HFF-Myc (cell line): Measurements from ENCODE around the gene AVPR2.

Experiments used
- DNase-seq: peaks from one replicate; pipeline ENCODE4 v3.0.0-alpha.2; 2011; ENCODE audit warnings: low read depth; ENCODE audit errors: extremely low read depth
- H3K4me3 ChIP-seq: replicated peaks from 2 replicates; pipeline ENCODE4 v1.5.1; 2011; ENCODE audit warnings: low read depth, mild to moderate bottlenecking, control low read depth, low read length
- TF ChIP-seq, protein P1 (sequence below): IDR thresholded peaks from 2 replicates; pipeline ENCODE4 v1.5.1; 2012; ENCODE audit warnings: mild to moderate bottlenecking, low read depth, low read length, control low read depth; ENCODE audit errors: missing control alignments

Gene AVPR2

GRCh38 chrX:153871451-153871850 is 33.0 kb upstream of the AVPR2 start:
- DNase-seq, result no peak
- no peak overlapping the region for H3K4me3 ChIP-seq
- TF ChIP-seq, protein P1, sequence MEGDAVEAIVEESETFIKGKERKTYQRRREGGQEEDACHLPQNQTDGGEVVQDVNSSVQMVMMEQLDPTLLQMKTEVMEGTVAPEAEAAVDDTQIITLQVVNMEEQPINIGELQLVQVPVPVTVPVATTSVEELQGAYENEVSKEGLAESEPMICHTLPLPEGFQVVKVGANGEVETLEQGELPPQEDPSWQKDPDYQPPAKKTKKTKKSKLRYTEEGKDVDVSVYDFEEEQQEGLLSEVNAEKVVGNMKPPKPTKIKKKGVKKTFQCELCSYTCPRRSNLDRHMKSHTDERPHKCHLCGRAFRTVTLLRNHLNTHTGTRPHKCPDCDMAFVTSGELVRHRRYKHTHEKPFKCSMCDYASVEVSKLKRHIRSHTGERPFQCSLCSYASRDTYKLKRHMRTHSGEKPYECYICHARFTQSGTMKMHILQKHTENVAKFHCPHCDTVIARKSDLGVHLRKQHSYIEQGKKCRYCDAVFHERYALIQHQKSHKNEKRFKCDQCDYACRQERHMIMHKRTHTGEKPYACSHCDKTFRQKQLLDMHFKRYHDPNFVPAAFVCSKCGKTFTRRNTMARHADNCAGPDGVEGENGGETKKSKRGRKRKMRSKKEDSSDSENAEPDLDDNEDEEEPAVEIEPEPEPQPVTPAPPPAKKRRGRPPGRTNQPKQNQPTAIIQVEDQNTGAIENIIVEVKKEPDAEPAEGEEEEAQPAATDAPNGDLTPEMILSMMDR, result no peak

DNA sequence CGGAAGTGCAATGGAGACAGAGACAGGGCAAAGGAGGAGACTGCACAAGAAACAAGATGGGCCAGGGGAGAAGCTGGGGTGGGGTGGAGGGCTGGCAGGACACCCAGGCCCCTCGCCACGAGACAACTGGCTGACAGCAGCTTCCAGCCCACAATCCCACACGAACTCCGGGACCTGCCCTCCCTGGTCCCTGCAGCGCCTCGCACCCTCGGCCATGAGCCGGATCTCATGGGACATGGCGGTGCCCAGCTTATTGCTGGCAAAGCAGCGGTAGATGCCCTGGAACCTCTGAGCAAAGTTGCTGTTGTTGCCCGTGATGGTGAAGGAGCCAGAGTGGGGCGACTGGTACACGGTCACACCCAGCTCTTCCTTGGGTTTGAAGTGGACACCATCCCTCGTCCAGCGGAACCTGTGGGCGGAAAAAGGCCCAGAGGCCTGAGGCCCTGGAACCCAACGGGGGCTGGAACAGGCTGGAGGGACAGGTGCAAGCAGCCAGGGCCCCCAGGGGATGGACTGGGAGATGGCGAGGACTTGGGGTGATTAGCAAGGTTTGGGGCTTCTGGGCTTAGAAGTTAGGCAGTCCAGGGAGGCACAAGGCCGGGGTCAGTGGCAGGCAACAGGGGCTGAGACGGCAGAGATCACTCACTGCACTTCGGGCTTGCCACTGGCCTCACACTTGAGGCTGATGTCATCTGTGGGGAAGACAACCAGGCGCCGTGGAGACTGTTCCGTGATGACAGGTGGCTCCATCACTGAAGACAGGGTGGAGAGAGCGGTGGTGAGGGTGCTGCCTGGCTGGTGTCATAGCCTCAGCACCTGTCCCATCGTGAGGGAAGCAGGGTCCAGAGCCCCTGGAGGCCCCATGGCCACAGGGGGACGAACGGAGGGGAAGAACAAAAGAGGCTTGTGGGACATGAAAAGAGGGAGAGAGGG is 32.3 kb upstream of the AVPR2 start:
- TF ChIP-seq, protein P1, result no peak
- DNase-seq, result no peak
- H3K4me3 ChIP-seq, result no peak overlapping the region

DNA sequence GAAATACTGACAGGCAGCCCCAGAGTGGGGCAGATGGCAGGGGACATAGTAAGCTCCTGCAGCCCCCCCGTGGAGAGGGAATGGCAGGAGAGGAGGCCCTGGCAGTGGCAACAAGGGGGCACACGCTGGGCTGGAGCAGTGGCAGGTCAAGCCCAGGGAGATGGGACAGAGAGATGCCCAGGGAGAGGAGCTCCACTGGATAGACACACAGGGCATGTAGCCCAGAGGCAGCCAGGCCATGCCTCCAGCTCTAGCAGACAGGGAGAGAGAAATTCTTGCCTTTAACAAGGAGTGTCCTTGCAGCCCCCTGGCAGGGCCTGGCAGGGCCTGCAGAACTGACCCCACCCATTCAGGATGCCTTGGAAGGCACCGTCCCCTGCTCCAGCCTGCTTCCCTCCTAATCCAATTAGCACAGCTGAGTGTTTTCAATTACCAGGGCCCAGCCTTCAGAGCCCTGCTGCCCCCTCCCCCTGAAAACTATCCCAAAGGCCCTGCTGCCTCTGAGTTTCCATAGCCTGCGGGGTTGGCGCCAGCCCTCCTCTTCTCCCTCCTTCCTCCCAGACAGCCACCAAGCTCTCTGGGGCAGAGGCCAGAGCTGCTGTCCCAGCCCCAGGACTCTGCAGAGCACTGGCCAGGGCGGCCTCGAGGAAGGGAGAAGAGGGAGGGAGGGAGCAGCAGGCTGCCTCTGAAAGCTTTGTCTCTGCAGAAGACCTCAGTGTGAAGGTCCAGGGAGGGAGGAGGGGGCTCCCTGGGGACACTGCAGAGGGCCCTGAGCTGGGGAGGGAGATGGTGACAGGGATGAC is 31.0 kb upstream of the AVPR2 start:
- H3K4me3 ChIP-seq, result no peak overlapping the region
- no peak for DNase-seq
- TF ChIP-seq, protein P1, result no peak

- H3K4me3 ChIP-seq, result no peak overlapping the region
- TF ChIP-seq, protein P1, result no peak
- no peak for DNase-seq
Observed at GRCh38 chrX:153874085-153874365, 30.4 kb upstream of the AVPR2 start.

GRCh38 chrX:153874366-153875125 is 29.9 kb upstream of the AVPR2 start:
- DNase-seq, result no peak
- TF ChIP-seq, protein P1, result no peak
- H3K4me3 ChIP-seq, result no peak overlapping the region

DNA sequence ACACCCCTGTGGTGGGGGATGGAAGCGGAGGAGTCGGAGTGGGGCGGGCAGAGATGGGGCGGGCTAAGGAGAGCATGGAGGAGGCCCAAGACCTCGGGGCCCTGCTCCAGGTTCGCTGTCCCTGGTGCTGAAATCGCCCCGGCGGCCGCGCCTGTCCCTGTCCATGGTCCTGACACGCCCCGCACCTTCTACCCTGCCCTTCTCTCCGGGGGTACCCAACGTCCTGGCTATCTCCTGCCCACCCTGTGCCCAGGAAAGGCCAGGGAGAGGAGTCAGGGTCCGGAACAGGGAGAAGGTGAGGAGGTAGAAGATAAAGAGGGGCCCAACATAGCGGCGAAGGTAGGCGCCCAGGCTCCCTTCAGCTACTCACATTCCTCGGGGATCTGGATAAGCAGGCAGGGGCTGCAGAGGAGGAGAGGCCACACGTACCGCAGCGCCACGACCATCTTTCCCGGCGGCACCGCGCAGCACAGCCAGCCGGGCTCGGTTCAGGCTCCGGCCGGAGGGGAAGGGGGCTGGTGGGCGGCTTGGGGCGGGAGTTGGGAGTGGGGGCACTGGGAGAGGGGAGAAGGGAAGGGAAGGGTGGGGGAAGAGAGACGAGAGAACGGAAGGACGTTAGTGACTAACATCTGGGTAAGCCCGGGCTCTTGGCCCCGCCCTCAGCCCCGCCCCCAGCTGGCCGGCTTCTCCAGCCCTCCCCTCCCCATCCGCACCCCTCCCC is 28.9 kb upstream of the AVPR2 start:
- TF ChIP-seq, protein P1, result no peak
- no peak for DNase-seq
- no peak overlapping the region for H3K4me3 ChIP-seq
